ENCODE measurements around the gene ETV4. TPM values are rescaled to one million over a fixed set of nuclear protein-coding genes. Genes with fewer than 3 reads are reported as not detected.

ETV4 gene
- total RNA-seq, 1 donor from 2014 or later, result not detected

DNA sequence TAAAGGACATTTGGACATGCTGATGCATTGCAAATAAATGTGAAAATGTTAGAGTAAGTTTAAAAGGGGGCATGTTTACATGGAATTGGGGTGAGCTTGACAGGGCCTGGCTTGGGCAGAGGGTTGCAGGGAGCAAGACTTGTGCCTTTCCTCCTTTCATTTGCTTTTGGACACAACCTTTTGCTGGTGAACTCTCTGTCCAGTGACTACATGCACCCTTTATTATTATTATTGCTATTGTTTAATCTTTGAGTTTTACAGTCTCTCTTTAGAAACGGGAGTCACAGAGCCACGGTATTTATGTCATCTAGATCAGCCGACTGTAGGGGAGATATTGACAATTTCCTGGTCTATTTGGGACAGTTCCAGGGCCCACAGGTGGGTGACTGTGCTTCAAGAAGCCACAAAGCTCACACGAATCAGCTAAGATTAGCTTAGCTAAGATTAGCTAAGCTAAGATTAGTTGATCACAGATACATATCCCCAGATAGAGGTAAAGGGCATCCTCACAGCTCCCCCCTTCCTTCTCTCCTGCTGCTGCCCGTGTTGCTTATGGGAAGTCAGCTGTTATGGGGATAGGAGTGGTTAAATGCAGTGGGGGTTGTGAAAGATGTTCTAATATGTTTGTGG is 28.9 kb upstream of the ETV4 start:
- Histone ChIP-seq H3K36me3 (no peaks in the 10 kb centered on the region), H3K4me1 (peaks cover 0 to 10% of the 10 kb centered on the region in 2 donors), H3K27me3 (no peaks in the 10 kb centered on the region), H3K4me3 (no peak overlapping the region), H3K27ac (no peak overlapping the region), H3K9me3 (no peaks in the 10 kb centered on the region)
- intact Hi-C loops (cut with DNase I), result loop anchor here (5.0 kb wide), 1 partner anchor 182 kb away; the partner anchor contains the start of gene SOST
- TF ChIP-seq, protein P1, sequence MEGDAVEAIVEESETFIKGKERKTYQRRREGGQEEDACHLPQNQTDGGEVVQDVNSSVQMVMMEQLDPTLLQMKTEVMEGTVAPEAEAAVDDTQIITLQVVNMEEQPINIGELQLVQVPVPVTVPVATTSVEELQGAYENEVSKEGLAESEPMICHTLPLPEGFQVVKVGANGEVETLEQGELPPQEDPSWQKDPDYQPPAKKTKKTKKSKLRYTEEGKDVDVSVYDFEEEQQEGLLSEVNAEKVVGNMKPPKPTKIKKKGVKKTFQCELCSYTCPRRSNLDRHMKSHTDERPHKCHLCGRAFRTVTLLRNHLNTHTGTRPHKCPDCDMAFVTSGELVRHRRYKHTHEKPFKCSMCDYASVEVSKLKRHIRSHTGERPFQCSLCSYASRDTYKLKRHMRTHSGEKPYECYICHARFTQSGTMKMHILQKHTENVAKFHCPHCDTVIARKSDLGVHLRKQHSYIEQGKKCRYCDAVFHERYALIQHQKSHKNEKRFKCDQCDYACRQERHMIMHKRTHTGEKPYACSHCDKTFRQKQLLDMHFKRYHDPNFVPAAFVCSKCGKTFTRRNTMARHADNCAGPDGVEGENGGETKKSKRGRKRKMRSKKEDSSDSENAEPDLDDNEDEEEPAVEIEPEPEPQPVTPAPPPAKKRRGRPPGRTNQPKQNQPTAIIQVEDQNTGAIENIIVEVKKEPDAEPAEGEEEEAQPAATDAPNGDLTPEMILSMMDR (IDR thresholded peaks at IDR 0.05), result no peak
- no peak for DNase-seq (ENCODE audit: low spot score in 2 of 2)

DNA sequence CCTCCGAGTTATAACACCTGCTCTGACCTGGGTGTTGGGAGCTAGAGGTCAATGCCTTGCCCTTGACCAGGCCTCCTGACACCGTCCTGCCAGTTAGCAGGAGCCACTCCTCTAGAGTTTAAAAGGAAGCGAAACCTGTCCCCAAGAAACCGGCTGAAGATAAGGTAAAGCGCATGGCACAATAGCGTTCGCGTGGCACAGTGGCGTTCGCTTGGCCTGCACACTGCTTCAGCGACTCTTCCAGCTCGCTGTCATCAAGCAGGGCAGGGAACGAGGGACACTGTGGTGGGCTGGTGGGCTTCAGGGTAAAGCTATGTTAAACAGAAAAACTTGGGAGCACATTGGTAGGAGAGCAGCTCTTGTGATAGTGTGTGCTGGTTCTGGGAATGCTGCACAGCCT is 28.2 kb upstream of the ETV4 start:
- H3K27ac ChIP-seq, result no peak overlapping the region
- H3K4me3 ChIP-seq, result no peak overlapping the region
- H3K27me3 ChIP-seq, result no peaks in the 10 kb centered on the region
- intact Hi-C loops (cut with DNase I), result no loop called here
- peaks cover 0 to 10% of the 10 kb centered on the region in 2 donors for H3K4me1 ChIP-seq
- DNase-seq (ENCODE audit: low spot score in 2 of 2), result no peak
- H3K36me3 ChIP-seq, result no peaks in the 10 kb centered on the region
- TF ChIP-seq, protein P1 (IDR thresholded peaks at IDR 0.05), result no peak
- H3K9me3 ChIP-seq, result no peaks in the 10 kb centered on the region

DNA sequence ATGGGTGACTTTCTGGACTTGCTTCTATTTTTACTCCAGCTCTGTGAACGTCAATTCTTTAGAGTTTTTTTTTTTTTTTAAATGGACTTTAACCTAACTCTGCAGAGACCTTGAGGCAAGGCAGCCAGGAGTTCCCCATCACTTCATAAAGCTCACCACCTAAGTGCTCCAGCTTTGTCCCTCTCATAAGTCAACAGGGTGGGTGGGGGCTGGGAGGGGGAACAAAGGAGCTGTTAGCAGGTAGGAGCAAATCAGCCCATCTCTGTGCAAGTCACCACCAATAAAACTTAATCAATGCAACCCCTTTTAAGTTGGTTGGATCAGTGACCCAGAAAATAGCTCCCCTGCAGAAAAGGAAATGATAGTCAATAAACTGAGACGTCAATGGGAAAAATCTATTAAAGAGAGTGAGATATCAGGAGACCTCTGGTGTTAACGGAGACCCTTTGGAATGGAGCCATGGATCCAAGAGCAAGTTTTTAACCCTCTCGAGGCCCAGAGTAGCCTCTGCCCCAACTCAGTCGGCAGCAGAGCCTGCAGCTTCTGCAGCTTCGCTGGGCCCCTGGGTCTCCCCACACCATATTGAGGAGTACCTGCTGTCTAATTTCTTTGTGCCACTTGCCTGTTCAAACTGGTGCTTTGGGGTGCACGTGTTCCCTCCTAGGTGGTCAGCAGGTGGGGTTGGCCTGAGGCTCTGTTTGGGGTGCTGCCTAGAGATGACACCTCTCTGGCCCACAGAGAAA is 27.6 kb upstream of the ETV4 start:
- DNase-seq (ENCODE audit: low spot score in 2 of 2), result no peak
- intact Hi-C loops (cut with DNase I), result no loop called here
- H3K4me3 ChIP-seq, result no peak overlapping the region
- H3K27ac ChIP-seq, result no peak overlapping the region
- no peaks in the 10 kb centered on the region for H3K36me3 ChIP-seq
- no peaks in the 10 kb centered on the region for H3K9me3 ChIP-seq
- H3K27me3 ChIP-seq, result no peaks in the 10 kb centered on the region
- H3K4me1 ChIP-seq, result peaks cover 0 to 6% of the 10 kb centered on the region in 2 donors
- TF ChIP-seq, protein P1 (IDR thresholded peaks at IDR 0.05), result no peak

DNA sequence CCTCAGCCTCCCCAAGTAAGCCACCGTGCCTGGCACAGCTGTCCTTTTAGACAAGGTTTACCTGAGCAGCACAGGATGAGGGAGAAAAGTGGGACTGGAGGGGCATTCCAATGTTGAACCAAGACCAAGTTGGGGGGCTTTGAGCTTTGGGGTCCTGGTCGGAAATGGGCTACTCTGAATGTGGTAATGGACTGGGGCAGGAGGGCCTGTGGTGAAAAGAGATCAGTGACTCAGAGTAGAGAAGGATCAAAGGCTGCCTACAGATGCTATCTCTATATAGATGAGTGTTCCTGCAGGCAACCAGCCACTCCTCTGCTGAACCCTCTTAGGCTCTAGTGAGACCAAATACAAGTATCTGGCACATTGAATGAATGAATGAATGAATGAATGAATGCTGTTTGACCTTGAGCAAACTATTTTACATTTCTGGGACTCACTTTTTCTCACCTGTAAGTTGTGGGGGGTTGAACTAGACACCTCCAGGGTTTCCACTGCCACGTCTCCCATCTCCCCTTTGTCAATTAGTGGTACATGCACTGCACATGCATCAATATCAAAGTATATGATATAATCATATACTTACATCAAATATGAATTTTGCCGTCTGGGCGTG is 26.3 kb upstream of the ETV4 start:
- Histone ChIP-seq H3K9me3 (no peaks in the 10 kb centered on the region), H3K4me3 (no peak overlapping the region), H3K36me3 (no peaks in the 10 kb centered on the region), H3K27me3 (no peaks in the 10 kb centered on the region), H3K4me1 (no peaks in the 10 kb centered on the region), H3K27ac (no peak overlapping the region)
- intact Hi-C loops (cut with DNase I), result no loop called here
- DNase-seq (ENCODE audit: low spot score in 2 of 2), result no peak
- TF ChIP-seq, protein P1 (IDR thresholded peaks at IDR 0.05), result no peak

DNA sequence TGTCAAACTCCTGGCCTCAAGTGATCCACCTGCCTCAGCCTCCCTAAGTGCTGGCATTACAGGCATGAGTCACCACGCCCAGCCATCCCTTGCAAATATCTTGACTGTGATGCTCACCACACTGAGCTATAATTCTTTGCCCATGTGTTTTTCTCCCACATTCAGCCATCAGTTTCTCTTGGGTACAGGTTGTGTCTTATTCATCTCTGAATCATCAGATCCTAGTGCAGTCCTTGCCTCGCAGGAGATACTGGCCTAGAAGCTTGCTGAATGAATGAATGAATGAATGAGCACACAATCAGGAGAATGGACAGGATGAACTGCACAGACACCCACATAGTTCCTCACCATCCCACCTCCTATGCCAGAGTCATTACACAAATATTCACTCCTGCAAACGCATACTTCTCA is 24.4 kb upstream of the ETV4 start:
- Histone ChIP-seq H3K27me3 (no peaks in the 10 kb centered on the region), H3K4me3 (no peak overlapping the region), H3K9me3 (no peaks in the 10 kb centered on the region), H3K36me3 (no peaks in the 10 kb centered on the region), H3K27ac (no peak overlapping the region), H3K4me1 (no peaks in the 10 kb centered on the region)
- TF ChIP-seq, protein P1 (IDR thresholded peaks at IDR 0.05), result no peak
- no peak for DNase-seq (ENCODE audit: low spot score in 2 of 2)
- intact Hi-C loops (cut with DNase I), result no loop called here
